ENCODE data around the gene PAFAH1B2. TPM values are rescaled to one million over a fixed set of nuclear protein-coding genes. Genes with fewer than 3 reads are reported as not detected.

Gene PAFAH1B2
- total RNA-seq, 2 experiments from 2014 or later = 59.9 to 62.8 TPM

DNA sequence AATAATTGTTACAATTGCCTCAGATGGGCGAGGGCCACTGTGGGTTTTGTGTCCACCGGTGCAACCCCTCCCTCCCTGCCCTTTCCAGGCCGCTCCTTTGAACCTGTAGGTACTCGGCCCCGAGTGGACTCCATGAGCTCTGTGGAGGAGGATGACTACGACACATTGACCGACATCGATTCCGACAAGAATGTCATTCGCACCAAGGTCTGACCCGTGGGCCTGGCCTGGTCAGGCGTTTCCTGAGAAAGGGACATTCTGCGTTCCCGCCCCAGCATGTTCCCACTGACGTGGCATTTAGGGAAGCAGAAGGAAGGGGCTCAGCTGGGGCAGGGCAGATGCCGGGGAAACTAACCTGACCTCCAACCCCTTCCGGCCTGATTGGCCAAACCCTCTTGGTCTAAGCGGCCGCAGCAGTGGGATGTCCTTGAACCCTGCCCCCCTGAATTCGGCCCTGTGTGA is 44.6 kb downstream of the PAFAH1B2 start:
- Histone ChIP-seq H3K9me2 (ENCODE audit: insufficient read depth, low read length) (no peaks in the 10 kb centered on the region), H3K27ac (ENCODE audit: low read depth, low read length, poor library complexity, severe bottlenecking) (peak overlapping the region; percentile 44), H3K4me1 (ENCODE audit: insufficient read depth, low read length, poor library complexity, severe bottlenecking) (peaks cover 37% of the 10 kb centered on the region), H3K36me3 (ENCODE audit: insufficient read depth, low read length) (peaks cover 41% of the 10 kb centered on the region; the same call in 1 of the 2 replicates), H2AFZ (ENCODE audit: low read length) (no peak overlapping the region), H4K20me1 (ENCODE audit: insufficient read depth, low read length) (no peaks in the 10 kb centered on the region), H3K4me2 (ENCODE audit: low read length) (peak overlapping the region; percentile 56; the same call in 1 of the 2 replicates), H3K4me3 (ENCODE audit: low read depth, low read length, poor library complexity, severe bottlenecking) (no peak overlapping the region), H3K9me3 (ENCODE audit: low read length) (no peaks in the 10 kb centered on the region), H3K79me2 (ENCODE audit: insufficient read depth, low read depth, low read length) (no peaks in the 10 kb centered on the region)
- no peak for DNase-seq (ENCODE audit: low spot score)
- ChIA-PET POLR2A (interaction anchor here (0.6 kb wide), 1 partner anchor 376 kb away, joined by 3 read pairs; no protein-coding TSS in a partner anchor), CTCF (ENCODE audit: unreplicated experiment) (interaction anchor here (0.6 kb wide), 1 partner anchor 92 kb away, joined by 3 read pairs; no protein-coding TSS in a partner anchor)
- no peak for TF ChIP-seq EZH2phosphoT487 (IDR thresholded peaks at IDR 0.05; ENCODE audit: borderline replicate concordance, low read depth, low read length)
- intact Hi-C loops (cut with micrococcal nuclease; ENCODE audit: unreplicated experiment) = no loop called here
- no TSS peak for BruUV-seq (replicated peaks)

DNA sequence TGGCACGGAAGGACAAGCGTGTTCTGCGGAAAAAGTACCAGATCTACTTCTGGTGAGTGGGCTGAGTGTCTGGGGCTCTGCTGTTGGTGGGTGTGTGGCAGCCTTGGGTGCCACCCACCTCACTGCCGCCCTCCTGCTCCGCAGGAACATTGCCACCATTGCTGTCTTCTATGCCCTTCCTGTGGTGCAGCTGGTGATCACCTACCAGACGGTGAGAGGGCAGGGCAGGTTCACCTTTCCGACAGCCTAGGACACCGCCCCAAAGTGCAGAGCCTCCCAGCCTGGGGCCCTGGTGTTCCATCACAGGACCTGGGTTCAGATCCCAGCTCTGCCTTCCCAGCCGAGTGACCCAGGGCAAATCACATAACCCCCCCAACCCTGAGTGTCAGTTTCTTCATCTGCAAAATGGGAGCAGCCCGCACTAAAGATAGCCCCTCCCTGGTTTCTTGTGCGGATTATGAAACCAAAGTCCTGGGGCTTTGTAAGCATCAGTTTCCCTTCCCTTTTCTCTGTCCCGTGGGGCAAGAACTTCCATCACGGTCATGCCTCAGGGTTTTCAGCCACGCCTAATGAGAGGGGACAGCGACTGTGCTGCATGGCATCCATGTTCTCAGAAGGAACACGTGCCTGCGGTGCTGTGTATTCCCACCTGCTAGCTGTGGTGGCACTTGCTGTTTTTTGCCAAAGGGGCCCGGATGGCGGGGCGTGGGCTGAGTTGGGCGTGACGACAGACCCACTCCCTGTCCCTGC is 45.3 kb downstream of the PAFAH1B2 start:
- Histone ChIP-seq H3K79me2 (ENCODE audit: insufficient read depth, low read depth, low read length) (no peaks in the 10 kb centered on the region), H3K9me2 (ENCODE audit: insufficient read depth, low read length) (no peaks in the 10 kb centered on the region), H2AFZ (ENCODE audit: low read length) (peak overlapping the region; percentile 54; the same call in 1 of the 2 replicates), H3K4me1 (ENCODE audit: insufficient read depth, low read length, poor library complexity, severe bottlenecking) (peaks cover 37% of the 10 kb centered on the region), H3K27ac (ENCODE audit: low read depth, low read length, poor library complexity, severe bottlenecking) (peak overlapping the region; percentile 44), H4K20me1 (ENCODE audit: insufficient read depth, low read length) (no peaks in the 10 kb centered on the region), H3K4me2 (ENCODE audit: low read length) (peak overlapping the region; percentile 56), H3K36me3 (ENCODE audit: insufficient read depth, low read length) (peaks cover 35% of the 10 kb centered on the region; the same call in 1 of the 2 replicates), H3K4me3 (ENCODE audit: low read depth, low read length, poor library complexity, severe bottlenecking) (peak overlapping the region; percentile 7), H3K9me3 (ENCODE audit: low read length) (no peaks in the 10 kb centered on the region)
- TF ChIP-seq EZH2phosphoT487 (IDR thresholded peaks at IDR 0.05; ENCODE audit: borderline replicate concordance, low read depth, low read length) = no peak
- intact Hi-C loops (cut with micrococcal nuclease; ENCODE audit: unreplicated experiment) = no loop called here
- DNase-seq (ENCODE audit: low spot score) = peak; percentile 76
- no TSS peak for BruUV-seq (replicated peaks)
- ChIA-PET CTCF (ENCODE audit: unreplicated experiment) (interaction anchor here (0.6 kb wide), 1 partner anchor 92 kb away, joined by 3 read pairs; no protein-coding TSS in a partner anchor), POLR2A (no interaction called here)

DNA sequence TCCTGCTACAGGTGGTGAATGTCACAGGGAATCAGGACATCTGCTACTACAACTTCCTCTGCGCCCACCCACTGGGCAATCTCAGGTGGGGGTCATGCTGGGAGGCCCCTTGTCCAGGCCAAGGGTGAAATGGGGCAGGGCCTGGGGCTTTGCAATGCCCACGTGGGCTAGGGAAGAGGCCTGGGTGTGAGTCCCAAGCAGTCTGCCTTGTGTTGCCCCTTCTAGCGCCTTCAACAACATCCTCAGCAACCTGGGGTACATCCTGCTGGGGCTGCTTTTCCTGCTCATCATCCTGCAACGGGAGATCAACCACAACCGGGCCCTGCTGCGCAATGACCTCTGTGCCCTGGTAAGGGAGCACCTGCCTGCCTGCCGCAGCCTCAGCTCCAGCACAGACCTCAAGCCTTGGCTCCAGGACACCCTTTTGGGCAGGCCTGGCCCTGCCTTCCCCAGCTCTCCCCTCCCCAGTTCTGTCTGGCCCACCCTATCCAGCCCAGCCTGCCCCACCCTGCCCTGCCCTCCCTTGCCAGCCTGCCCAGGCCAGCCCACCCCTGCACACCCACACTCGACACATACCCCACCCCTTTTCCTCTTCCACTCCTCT is 46.0 kb downstream of the PAFAH1B2 start:
- ChIA-PET CTCF (ENCODE audit: unreplicated experiment) (no interaction called here), POLR2A (no interaction called here)
- Histone ChIP-seq H3K27ac (ENCODE audit: low read depth, low read length, poor library complexity, severe bottlenecking) (peak overlapping the region; percentile 44), H3K9me3 (ENCODE audit: low read length) (no peaks in the 10 kb centered on the region), H3K9me2 (ENCODE audit: insufficient read depth, low read length) (no peaks in the 10 kb centered on the region), H4K20me1 (ENCODE audit: insufficient read depth, low read length) (no peaks in the 10 kb centered on the region), H3K4me3 (ENCODE audit: low read depth, low read length, poor library complexity, severe bottlenecking) (peak overlapping the region; percentile 7), H3K4me2 (ENCODE audit: low read length) (peak overlapping the region; percentile 56), H3K79me2 (ENCODE audit: insufficient read depth, low read depth, low read length) (no peaks in the 10 kb centered on the region), H2AFZ (ENCODE audit: low read length) (peak overlapping the region; percentile 54; the same call in 1 of the 2 replicates), H3K36me3 (ENCODE audit: insufficient read depth, low read length) (peaks cover 35% of the 10 kb centered on the region; the same call in 1 of the 2 replicates), H3K4me1 (ENCODE audit: insufficient read depth, low read length, poor library complexity, severe bottlenecking) (peaks cover 37% of the 10 kb centered on the region)
- intact Hi-C loops (cut with micrococcal nuclease; ENCODE audit: unreplicated experiment) = no loop called here
- no TSS peak for BruUV-seq (replicated peaks)
- TF ChIP-seq, protein P1, sequence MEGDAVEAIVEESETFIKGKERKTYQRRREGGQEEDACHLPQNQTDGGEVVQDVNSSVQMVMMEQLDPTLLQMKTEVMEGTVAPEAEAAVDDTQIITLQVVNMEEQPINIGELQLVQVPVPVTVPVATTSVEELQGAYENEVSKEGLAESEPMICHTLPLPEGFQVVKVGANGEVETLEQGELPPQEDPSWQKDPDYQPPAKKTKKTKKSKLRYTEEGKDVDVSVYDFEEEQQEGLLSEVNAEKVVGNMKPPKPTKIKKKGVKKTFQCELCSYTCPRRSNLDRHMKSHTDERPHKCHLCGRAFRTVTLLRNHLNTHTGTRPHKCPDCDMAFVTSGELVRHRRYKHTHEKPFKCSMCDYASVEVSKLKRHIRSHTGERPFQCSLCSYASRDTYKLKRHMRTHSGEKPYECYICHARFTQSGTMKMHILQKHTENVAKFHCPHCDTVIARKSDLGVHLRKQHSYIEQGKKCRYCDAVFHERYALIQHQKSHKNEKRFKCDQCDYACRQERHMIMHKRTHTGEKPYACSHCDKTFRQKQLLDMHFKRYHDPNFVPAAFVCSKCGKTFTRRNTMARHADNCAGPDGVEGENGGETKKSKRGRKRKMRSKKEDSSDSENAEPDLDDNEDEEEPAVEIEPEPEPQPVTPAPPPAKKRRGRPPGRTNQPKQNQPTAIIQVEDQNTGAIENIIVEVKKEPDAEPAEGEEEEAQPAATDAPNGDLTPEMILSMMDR (conservative IDR thresholded peaks at IDR 0.05; ENCODE audit: low read length) = no peak
- TF ChIP-seq EZH2phosphoT487 (IDR thresholded peaks at IDR 0.05; ENCODE audit: borderline replicate concordance, low read depth, low read length) = no peak
- peak; percentile 23 for DNase-seq (ENCODE audit: low spot score)

Data from OCI-LY7 (cell line).